Mesothelial cell of epicardium (in vitro differentiated cells): ENCODE results near the gene SRGAP2C. TPM values are rescaled to one million over a fixed set of nuclear protein-coding genes. Genes with fewer than 3 reads are reported as not detected.
"Not testable (repeated sequence)": the region's sequence is repeated elsewhere in the genome, so short reads cannot be mapped to it uniquely, and the experiment has no call there.

ENCODE experiments used
- DNase-seq, 2 experiments: peaks; one replicate each; pipeline ENCODE4 v3.0.0; 2021; ENCODE audit warnings: low spot score in 2 of 2; ENCODE audit not compliant: unreplicated experiment in 2 of 2
- H3K27ac Mint-ChIP-seq: 2 replicates; pipeline ENCODE4 v1.8.0; 2021; ENCODE audit warnings: mixed read lengths
- H3K27me3 Mint-ChIP-seq: 2 replicates; pipeline ENCODE4 v1.8.0; 2021; ENCODE audit warnings: low read depth, mixed read lengths
- H3K36me3 Mint-ChIP-seq: 2 replicates; pipeline ENCODE4 v1.8.0; 2021; ENCODE audit warnings: mixed read lengths
- H3K4me1 Mint-ChIP-seq: 2 replicates; pipeline ENCODE4 v1.8.0; 2021; ENCODE audit warnings: mixed read lengths
- H3K4me3 Mint-ChIP-seq: 2 replicates; pipeline ENCODE4 v1.8.0; 2021; ENCODE audit warnings: mild to moderate bottlenecking, moderate library complexity, mixed read lengths
- H3K9me3 Mint-ChIP-seq: 2 replicates; pipeline ENCODE4 v1.8.0; 2021; ENCODE audit warnings: mixed read lengths
- total RNA-seq: library from RNA; stranded (reverse); gene quantifications from 3 replicates; pipeline ENCODE4 v1.2.1, GENCODE V29; 2021

SRGAP2C gene
- 20.9 to 23.3 TPM (median 21.6 TPM) in 3 replicates for total RNA-seq

DNA sequence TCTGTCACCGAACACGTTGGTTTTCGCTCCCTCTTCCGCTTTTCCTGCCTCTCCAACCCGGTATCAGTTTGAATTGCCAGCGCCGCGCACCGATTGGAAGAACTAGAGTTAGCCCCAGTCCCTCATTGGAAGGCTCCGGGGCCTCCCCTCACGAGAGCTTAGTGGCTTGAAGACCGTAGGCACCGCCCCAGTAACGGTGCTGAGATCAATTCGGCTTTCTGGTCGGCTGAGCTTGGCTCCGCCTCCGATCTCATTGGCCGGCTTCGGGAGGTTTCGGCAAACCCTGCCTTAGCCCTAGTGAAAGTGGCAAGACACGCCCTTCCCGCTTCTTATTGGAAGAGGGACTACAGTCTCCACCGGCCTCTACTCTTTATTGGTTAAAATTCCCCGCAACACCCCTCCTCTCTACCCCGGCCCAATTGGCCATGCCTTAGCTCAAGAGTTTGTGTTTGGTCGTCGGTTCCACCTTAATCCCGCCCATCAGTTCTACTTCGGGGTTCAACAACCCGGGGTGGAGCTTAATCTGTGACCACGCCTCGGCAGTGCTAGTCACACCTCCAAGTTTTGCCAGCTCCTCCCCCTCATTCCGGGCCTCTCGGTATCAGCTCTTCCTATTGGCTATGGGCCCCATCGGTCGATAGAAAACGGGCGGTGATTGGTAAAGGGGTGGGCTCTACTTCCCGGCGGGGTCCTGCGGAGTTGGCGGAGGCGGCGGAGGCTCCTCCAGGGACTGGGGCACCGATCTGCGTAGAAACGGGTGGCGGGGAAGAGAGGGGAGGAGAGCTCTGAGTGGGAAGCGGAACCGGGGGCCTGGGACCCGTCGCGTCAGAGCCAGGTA lies at the start of gene SRGAP2C, which contains the start of gene FAM72B:
Gene SRGAP2C (plus strand): TSS at position 686 of the 838 bp plus-strand sequence. CDS start 2,472 bp downstream, outside the sequence.
Gene FAM72B (minus strand): TSS at position 51 of the 838 bp plus-strand sequence. CDS start 851 bp downstream, outside the sequence.
- H3K9me3 Mint-ChIP-seq, H3K27me3 Mint-ChIP-seq, H3K4me1 Mint-ChIP-seq, H3K36me3 Mint-ChIP-seq: not testable (repeated sequence)
- DNase-seq: peak; percentile 75 to 89
- peak within 1 kb of the TSS; percentile 83 for H3K4me3 Mint-ChIP-seq
- H3K27ac Mint-ChIP-seq: peak within 1 kb of the TSS; percentile 97

DNA sequence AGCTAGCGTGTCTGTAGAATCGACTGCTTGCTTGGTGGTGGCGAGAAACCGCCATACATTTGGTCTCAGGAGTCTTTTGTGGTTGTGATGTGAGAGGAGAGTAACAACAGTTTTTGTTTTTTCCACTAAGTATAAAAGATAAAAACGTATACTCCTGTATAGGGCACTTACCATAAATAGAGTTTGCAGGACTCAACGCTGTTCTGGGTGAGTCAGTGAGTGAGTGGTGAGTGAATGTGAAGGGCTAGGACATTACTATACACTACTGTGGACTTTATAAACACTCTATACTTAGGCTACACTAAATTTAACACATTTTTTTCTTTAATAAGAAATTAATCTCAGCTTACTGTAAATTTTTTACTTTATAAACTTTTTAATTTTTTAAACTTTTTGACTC lies 44.4 kb upstream of the SRGAP2C start:
- not testable (repeated sequence) for H3K4me1 Mint-ChIP-seq

DNA sequence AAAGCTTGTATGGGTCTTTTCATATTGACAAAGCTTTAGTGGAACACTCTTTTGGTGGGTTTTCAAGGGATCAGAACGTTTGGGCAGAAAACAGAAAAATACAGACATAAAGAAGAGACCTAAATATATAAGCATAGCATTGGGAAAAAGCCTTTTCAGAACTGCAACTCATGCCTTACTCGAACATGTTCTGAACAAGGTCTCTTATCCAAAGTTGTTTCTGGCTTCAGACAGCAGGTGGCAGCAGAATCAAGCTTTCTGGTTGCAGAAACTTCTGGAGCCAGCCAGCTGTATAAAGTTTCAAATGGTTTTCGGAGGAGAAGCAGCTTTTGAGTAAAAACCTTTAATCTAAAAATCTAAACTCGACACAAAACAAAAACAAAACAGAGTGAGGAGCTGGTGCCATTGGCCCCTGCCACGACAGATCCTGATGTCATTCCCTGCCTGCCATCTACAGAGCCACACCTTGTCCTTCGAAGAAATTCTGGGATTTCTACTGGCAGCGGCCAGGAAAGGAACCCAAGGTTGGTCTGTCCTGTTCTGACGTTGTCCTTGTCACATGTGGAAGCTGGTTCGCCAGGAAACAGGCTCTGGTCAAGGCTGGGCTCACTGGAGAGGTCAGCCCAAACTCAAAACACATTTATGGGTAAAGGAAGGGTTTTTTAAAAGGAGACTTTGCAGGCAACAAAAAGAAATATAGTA lies 36.1 kb upstream of the SRGAP2C start:
- not testable (repeated sequence) for H3K27ac Mint-ChIP-seq, H3K4me3 Mint-ChIP-seq, H3K9me3 Mint-ChIP-seq, H3K27me3 Mint-ChIP-seq, DNase-seq, H3K36me3 Mint-ChIP-seq, H3K4me1 Mint-ChIP-seq

More for the DNA sequence above, 44.4 kb upstream of the SRGAP2C start:
- H3K27ac Mint-ChIP-seq, H3K27me3 Mint-ChIP-seq, DNase-seq, H3K4me3 Mint-ChIP-seq, H3K36me3 Mint-ChIP-seq, H3K9me3 Mint-ChIP-seq: not testable (repeated sequence)

DNA sequence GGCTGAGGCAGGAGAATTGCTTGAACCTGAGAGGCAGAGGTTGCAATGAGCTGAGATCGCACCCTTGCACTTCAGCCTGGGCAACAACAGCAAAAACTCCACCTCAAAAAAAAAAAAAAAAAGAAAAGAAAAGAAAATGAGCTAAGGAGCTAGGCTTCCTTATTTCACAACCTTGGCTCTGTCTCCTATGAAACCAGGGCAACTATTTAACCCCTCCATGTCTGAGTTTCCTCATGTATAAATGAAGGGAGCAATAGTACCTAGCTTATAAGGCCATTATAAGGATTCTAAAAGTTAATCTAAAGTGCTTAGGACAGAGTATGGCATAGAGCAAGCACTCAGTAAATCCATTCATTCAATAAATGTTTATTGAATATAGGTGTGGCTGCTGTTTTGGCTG lies 33.5 kb upstream of the SRGAP2C start:
- H3K4me1 Mint-ChIP-seq, H3K36me3 Mint-ChIP-seq: not testable (repeated sequence)

DNA sequence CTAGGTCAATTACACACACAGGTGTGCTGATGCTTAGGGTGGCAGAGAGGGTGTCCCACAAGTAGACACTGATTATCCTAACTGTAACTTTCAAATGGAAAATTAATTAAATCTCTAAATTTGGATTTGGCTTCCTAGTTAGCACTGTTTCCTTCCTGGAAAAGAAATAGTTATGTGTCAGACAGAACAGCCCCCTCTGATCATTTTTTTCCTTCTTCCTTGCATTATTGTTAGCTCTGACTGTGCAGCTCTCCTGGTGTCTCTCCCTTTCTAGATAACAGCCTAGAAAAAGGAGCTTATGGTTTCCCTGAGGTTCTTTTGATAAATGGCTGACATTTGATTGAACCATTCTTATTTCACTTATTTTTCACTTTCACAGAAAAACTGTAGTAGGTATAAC lies 32.0 kb upstream of the SRGAP2C start:
- H3K36me3 Mint-ChIP-seq, H3K4me3 Mint-ChIP-seq, DNase-seq, H3K4me1 Mint-ChIP-seq, H3K27me3 Mint-ChIP-seq, H3K27ac Mint-ChIP-seq, H3K9me3 Mint-ChIP-seq: not testable (repeated sequence)

More for the DNA sequence above, 33.5 kb upstream of the SRGAP2C start:
- DNase-seq, H3K27ac Mint-ChIP-seq, H3K9me3 Mint-ChIP-seq, H3K27me3 Mint-ChIP-seq, H3K4me3 Mint-ChIP-seq: not testable (repeated sequence)

DNA sequence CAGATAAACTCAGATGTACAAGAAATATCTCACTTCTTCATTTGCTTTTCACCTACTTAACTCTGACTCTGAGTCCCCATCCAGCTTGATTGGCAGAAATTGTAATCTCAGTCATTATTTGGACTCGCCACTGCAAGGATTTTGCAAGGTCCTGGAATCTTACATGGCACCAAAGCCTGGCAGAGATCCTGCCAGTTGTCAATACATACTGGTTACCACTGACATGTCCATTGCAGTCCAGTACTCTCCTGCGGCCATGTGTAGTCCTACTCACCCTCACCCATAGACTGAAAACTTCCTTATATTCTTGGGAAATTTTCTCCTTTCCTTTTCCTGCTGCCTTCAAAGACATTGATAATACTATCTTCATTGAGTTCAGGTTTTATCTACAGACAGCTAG lies 30.0 kb upstream of the SRGAP2C start:
- not testable (repeated sequence) for H3K4me3 Mint-ChIP-seq, H3K27ac Mint-ChIP-seq, H3K36me3 Mint-ChIP-seq, DNase-seq, H3K4me1 Mint-ChIP-seq, H3K27me3 Mint-ChIP-seq, H3K9me3 Mint-ChIP-seq

DNA sequence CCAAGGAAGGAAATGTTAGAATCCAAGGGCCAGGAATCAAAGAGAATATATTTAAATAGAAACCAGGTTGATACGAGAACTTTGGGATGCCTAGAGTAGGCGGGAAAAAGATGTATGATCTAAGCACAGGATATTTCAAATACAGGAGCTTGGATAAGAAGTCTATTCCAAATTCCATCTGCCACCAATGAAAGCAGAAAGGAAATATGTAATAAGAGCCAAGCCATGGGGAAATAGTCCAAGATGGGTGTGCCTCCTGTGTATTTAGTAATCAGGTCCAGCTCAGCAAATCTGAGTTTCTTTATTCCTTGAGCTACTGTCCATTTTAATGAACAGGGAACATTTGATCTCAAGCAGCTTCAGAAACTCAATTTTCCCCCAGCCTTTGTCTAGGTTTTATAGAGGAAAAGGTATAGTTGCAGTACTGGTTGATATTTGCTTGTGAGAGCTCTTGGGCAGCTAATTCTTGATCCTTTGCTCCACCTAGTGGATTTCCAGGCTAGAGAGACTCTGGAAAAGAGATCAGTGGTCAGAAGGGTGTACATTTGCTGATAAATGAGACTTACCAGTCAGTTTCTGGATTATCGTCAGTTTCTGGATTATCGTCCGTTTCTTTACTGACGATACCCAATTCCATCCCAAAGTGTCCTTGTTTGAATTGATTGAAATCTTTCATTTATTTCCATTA lies 29.0 kb upstream of the SRGAP2C start:
- not testable (repeated sequence) for H3K27me3 Mint-ChIP-seq, H3K27ac Mint-ChIP-seq

DNA sequence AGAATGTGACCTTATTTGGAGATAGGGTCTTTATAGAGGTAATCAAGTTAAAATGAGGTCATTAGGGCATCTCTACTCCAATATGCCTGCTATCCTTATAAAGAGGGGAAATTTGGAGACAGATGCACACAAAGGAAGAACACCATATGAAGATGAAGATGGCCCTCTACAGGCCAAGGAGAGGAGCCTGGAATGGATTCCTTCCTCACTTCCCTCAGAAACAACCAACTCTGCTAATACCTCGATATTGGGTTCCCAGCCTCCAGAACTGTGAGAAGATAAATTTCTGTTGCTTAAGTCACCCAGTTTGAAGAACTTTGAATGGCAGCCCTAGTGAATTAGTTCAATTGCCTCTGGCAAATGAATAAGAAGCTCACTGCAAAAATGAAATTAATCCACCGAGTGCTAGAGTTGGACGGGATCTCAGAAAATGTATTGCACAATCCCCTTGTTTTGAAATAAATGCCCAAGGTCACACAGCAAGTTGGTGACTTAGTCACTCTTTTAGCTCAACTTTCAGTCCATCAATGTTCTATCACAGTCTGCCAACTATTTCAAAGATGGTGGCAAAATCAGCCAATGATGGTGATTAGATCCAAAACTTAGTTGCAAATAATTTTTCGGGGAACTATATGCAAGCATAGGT lies 27.7 kb upstream of the SRGAP2C start:
- not testable (repeated sequence) for H3K9me3 Mint-ChIP-seq, H3K4me1 Mint-ChIP-seq, H3K36me3 Mint-ChIP-seq, H3K27me3 Mint-ChIP-seq, H3K4me3 Mint-ChIP-seq, DNase-seq, H3K27ac Mint-ChIP-seq

More for the DNA sequence above, 29.0 kb upstream of the SRGAP2C start:
- H3K36me3 Mint-ChIP-seq, H3K4me1 Mint-ChIP-seq, DNase-seq, H3K4me3 Mint-ChIP-seq, H3K9me3 Mint-ChIP-seq: not testable (repeated sequence)

DNA sequence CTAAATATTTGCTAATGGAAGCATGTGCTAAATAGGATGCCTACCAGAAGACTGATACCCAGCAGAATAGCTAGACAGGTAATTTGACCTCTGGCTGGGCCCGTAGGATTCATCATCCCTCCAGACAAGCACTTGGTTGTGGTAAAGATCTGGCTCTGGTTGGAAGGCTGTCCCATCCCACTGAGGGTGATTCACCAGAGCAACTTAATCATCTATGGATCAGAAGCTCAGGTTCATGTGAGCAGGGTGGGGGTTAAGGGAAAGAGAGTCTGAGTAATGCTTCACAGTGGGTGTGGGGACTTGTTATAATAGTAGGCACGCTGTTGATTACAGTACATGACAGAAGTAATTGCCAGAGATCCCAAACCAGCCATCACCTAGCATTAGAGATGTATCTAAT lies 27.2 kb upstream of the SRGAP2C start:
- H3K4me1 Mint-ChIP-seq, H3K36me3 Mint-ChIP-seq, H3K4me3 Mint-ChIP-seq, H3K9me3 Mint-ChIP-seq, H3K27me3 Mint-ChIP-seq, H3K27ac Mint-ChIP-seq, DNase-seq: not testable (repeated sequence)

DNA sequence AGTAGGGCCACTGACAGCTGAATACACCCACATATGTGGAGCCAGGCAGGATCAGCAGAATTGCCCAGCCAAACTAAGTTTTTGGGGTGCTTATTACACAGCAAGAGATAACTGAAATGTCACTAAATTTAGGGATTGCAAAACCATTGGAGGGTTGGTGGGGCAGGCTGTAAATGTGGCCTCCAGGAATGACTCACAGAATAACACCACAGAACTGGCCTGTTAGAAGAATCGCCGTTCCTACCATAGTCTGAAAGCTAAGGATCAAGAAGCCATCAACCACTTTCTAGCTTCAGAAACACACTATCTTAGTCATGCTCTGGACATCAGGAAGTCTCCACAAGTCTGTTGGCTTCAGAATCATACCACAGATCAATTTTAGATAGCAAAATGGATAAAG lies 24.7 kb upstream of the SRGAP2C start:
- H3K36me3 Mint-ChIP-seq, H3K4me1 Mint-ChIP-seq, DNase-seq, H3K27me3 Mint-ChIP-seq, H3K4me3 Mint-ChIP-seq, H3K9me3 Mint-ChIP-seq, H3K27ac Mint-ChIP-seq: not testable (repeated sequence)

DNA sequence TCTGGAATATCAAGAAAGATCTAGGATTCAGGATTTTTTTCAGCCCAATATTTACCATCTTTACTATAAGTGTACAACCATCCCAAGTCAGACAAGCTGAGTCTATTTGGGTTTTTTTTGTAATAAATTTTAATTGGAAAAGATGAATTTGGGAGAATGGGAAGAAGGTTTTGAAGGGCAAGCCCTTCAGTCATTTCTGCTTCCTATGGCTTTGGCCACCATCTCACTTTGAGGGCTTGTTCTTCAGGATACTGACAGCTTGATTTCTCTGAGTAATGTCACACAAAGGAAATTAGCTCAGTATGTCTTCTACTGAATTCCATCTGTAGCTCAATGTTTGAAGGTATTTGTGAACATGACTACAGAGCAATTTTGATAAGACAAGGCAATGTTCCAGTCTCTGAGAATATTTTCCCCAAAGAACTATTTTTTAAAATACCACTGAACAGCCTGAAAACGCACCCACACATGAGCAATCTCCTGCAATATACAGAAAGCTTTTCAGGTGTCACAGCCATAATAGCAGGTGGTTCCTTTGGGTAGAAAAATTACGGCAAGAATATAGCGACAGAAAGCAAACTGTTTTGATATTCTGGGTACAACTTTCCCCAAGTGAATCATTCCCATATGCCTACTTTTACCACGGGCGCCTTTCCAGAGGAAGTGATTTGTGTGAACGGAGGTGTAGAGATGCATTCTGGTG lies 23.4 kb upstream of the SRGAP2C start:
- H3K4me1 Mint-ChIP-seq, H3K27ac Mint-ChIP-seq, H3K36me3 Mint-ChIP-seq, H3K4me3 Mint-ChIP-seq, DNase-seq, H3K9me3 Mint-ChIP-seq, H3K27me3 Mint-ChIP-seq: not testable (repeated sequence)

DNA sequence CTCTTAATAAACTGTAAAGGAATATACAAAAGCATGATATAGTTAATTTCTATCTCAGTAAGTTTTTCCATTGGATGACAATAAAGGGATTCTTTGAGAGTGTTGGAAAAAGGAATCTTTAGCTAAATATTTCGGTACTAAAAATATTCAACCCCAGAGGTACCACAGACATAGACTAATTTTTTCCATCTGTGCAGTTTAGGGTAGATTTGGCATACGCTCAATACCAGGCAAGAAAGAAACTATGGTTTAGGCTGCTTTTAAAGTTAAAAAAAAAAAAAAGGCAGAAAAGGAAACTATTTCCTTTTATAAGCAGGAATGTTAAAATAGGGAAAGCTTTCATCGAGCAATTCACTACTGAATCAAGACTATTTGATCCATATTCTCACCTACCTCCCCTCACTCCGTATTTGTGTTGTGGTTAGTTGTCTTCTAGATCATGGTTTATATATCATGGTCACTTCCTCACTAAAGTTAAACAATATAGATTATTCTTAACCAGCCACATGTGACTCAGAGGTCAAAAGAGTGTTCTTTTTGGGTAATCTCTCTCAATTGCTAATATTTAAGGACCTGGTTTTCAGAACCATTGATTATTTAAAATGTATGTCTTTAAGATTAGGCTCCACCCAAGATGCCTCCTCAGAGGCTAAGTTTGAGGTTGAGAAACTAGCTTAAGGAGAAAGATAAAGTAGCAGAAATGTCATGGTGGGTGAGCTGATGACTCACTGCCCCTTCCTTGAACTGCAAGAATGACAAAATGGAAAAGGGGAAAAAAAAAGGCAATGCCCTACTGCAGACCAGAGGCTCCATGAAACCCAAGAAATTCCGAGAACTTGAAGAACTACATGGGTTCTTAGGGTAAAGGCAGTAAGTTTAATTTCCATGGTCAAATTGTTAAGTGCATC lies 20.7 kb upstream of the SRGAP2C start:
- H3K9me3 Mint-ChIP-seq, H3K27me3 Mint-ChIP-seq, H3K4me1 Mint-ChIP-seq, H3K4me3 Mint-ChIP-seq, H3K36me3 Mint-ChIP-seq, DNase-seq, H3K27ac Mint-ChIP-seq: not testable (repeated sequence)
